K562 (cell line): ENCODE measurements around the gene MAPK4. TPM values are rescaled to one million over a fixed set of nuclear protein-coding genes. Genes with fewer than 3 reads are reported as not detected.
A peak's percentile ranks its signal among the peaks of the same experiment; 100 is the strongest.

Experiments used
- ATAC-seq: fragments of 200-7000 bp; cut with Tn5 transposase; 3 replicates; pipeline ENCODE4 v1.9.1; 2020; ENCODE audit warnings: moderate library complexity
- BruUV-seq: library from RNA; stranded (reverse); fragments of 400-500 nt; replicated peaks from 2 replicates; lab custom pipeline; 2021; lab: Mats Ljungman, UMichigan
- CTCF ChIA-PET: fragments of 300-600 bp; formaldehyde crosslinking; extraction: SDS; loops from one replicate; lab custom pipeline; 2021; ENCODE audit warnings: low intra/inter-chr PET ratio; lab: Yijun Ruan, JAX
- POLR2A ChIA-PET: fragments of 300-600, 350-650 bp; sonication (Branson Sonifier 250); formaldehyde crosslinking; extraction: SDS; loops from one replicate; lab custom pipeline; 2021; ENCODE audit warnings: antibody characterized with exemption, inconsistent platforms; lab: Yijun Ruan, JAX
- DNase-seq, 4 experiments: peaks; one replicate each; pipeline versions ENCODE4 v3.0.0 to v3.0.0-alpha.2; 2011 to 2018; ENCODE audit warnings: low spot score in 3 of 4, mixed read lengths in 3 of 4; ENCODE audit errors: extremely low read depth in 1 of 4
- FAIRE-seq: peaks from 2 replicates; lab custom pipeline; 2011; peaks lifted over from hg19 to GRCh38; lab: Jason Lieb, UNC
- H2AFZ ChIP-seq: 2 replicates; pipeline ENCODE4 v1.6.0; 2011; ENCODE audit warnings: low read depth, low read length, control low read depth, inconsistent platforms
- H3K27ac ChIP-seq: fragments of 200-600 bp; 3 replicates; pipeline ENCODE4 v1.8.0; 2011; ENCODE audit warnings: low read depth, mild to moderate bottlenecking, control low read depth, inconsistent platforms, low read length, moderate library complexity, mixed read lengths; ENCODE audit errors: extremely low read depth
- H3K27me3 ChIP-seq, 2 experiments: fragments of 300-600 bp in 1 of 2; 2 replicates in 1 of 2; 3 replicates in 1 of 2; pipeline versions ENCODE4 v1.6.0 to v1.8.0; 2011; ENCODE audit warnings: inconsistent platforms in 2 of 2, low read length in 2 of 2, mild to moderate bottlenecking in 1 of 2, mixed read lengths in 1 of 2, moderate library complexity in 1 of 2; ENCODE audit not compliant: control insufficient read depth in 2 of 2, insufficient read depth in 2 of 2
- H3K36me3 ChIP-seq: fragments of 300-600 bp; 3 replicates; pipeline ENCODE4 v1.8.0; 2011; ENCODE audit warnings: mild to moderate bottlenecking, low read length, inconsistent platforms; ENCODE audit not compliant: control insufficient read depth, insufficient read depth
- H3K4me1 ChIP-seq, 2 experiments: fragments of 200-600 bp in 1 of 2; replicated peaks in 1 of 2; 2 replicates in 1 of 2; 3 replicates in 1 of 2; pipeline versions ENCODE4 v1.5.1 to v1.8.0; 2011; ENCODE audit warnings: inconsistent platforms in 2 of 2, low read length in 2 of 2, mild to moderate bottlenecking in 1 of 2, mixed read lengths in 1 of 2, moderate library complexity in 1 of 2; ENCODE audit not compliant: control insufficient read depth in 2 of 2, insufficient read depth in 2 of 2
- H3K4me2 ChIP-seq: 2 replicates; pipeline ENCODE4 v1.6.1; 2011; ENCODE audit warnings: low read length, control low read depth, inconsistent platforms, mixed read lengths; ENCODE audit not compliant: insufficient read depth
- H3K4me3 ChIP-seq: fragments of 200-600 bp; sonication (generic), shearing (Covaris generic); 2 replicates; pipeline ENCODE4 v1.5.1; 2016; ENCODE audit warnings: control low read depth, inconsistent platforms
- H3K79me2 ChIP-seq: fragments of 200-600 bp; 3 replicates; pipeline ENCODE4 v1.8.0; 2011; ENCODE audit warnings: low read length, inconsistent platforms; ENCODE audit not compliant: control insufficient read depth, insufficient read depth
- H3K9ac ChIP-seq, 2 experiments: 2 replicates each; pipeline versions ENCODE4 v1.6.0 to v1.6.1; 2011; ENCODE audit warnings: low read depth in 2 of 2, low read length in 2 of 2, control low read depth in 1 of 2, inconsistent platforms in 1 of 2, mild to moderate bottlenecking in 1 of 2, mixed read lengths in 1 of 2; ENCODE audit not compliant: insufficient read depth in 1 of 2
- H3K9me1 ChIP-seq: one replicate; pipeline ENCODE4 v1.6.0; 2011; ENCODE audit warnings: inconsistent platforms, mild to moderate bottlenecking, low read length, moderate library complexity; ENCODE audit not compliant: control insufficient read depth, insufficient read depth
- H3K9me3 ChIP-seq: replicated peaks from 2 replicates; pipeline ENCODE4 v1.5.1; 2011; ENCODE audit warnings: low read depth, low read length, inconsistent platforms; ENCODE audit not compliant: control insufficient read depth, insufficient read depth
- H4K20me1 ChIP-seq: replicated peaks from 2 replicates; pipeline ENCODE4 v1.6.1; 2011; ENCODE audit warnings: low read length, inconsistent platforms, mixed read lengths; ENCODE audit not compliant: control insufficient read depth, insufficient read depth
- C11orf30 ChIP-seq: fragments of 450-650 bp; IDR thresholded peaks from 2 replicates; pipeline ENCODE4 v1.6.1; 2016; ENCODE audit warnings: low read depth, mild to moderate bottlenecking
- CREB3L1 ChIP-seq: fragments of 450-650 bp; IDR thresholded peaks from 2 replicates; pipeline ENCODE4 v1.6.1; 2014; ENCODE audit warnings: low read depth, mild to moderate bottlenecking, moderate library complexity, borderline replicate concordance
- CTCF ChIP-seq, 3 experiments: IDR thresholded peaks in 2 of 3; conservative IDR thresholded peaks in 1 of 3; 2 replicates each; pipeline ENCODE4 v1.5.1; 2011 to 2012; ENCODE audit warnings: low read length in 3 of 3, mild to moderate bottlenecking in 3 of 3, control low read depth in 2 of 3, improper control_type of control experiment in 1 of 3, inconsistent platforms in 1 of 3, low read depth in 1 of 3, mixed read lengths in 1 of 3, moderate library complexity in 1 of 3; ENCODE audit not compliant: insufficient read depth in 2 of 3
- DLX4 ChIP-seq: fragments of 250-450 bp; sonication (Bioruptor Pico); IDR thresholded peaks from 2 replicates; pipeline ENCODE4 v1.6.1; 2021; ENCODE audit warnings: mild to moderate bottlenecking
- MITF ChIP-seq: IDR thresholded peaks from 2 replicates; pipeline ENCODE4 v1.6.1; 2014; ENCODE audit warnings: antibody characterized with exemption
- PHTF2 ChIP-seq: fragments of 250-450 bp; sonication (Bioruptor Pico); IDR thresholded peaks from 2 replicates; pipeline ENCODE4 v1.5.0; 2021; ENCODE audit warnings: mild to moderate bottlenecking
- SFPQ ChIP-seq: fragments of 200-400 bp; formaldehyde crosslinking; IDR thresholded peaks from 2 replicates; pipeline ENCODE4 v1.6.1; 2017; ENCODE audit warnings: mild to moderate bottlenecking, low read depth, low read length, moderate library complexity
- ZKSCAN1 ChIP-seq: fragments of 150-350 bp; IDR thresholded peaks from 2 replicates; pipeline ENCODE4 v1.6.1; 2016; ENCODE audit warnings: low read depth, low read length
- ZNF134 ChIP-seq: fragments of 250-450 bp; sonication (Bioruptor Pico); conservative IDR thresholded peaks from 2 replicates; pipeline ENCODE4 v1.4.0; 2020
- ZNF212 ChIP-seq: fragments of 450-650 bp; formaldehyde crosslinking; IDR thresholded peaks from 2 replicates; pipeline ENCODE4 v1.4.0; 2020; ENCODE audit warnings: mild to moderate bottlenecking
- ZNF316 ChIP-seq: fragments of 450-650 bp; IDR thresholded peaks from 2 replicates; pipeline ENCODE4 v1.6.1; 2016
- ZNF655 ChIP-seq: fragments of 250-450 bp; sonication (Bioruptor Pico); IDR thresholded peaks from 2 replicates; pipeline ENCODE4 v1.5.0; 2021
- ZNF717 ChIP-seq: fragments of 250-450 bp; sonication (Bioruptor Pico); IDR thresholded peaks from 2 replicates; pipeline ENCODE4 v1.5.0; 2021
- ZNF780A ChIP-seq: fragments of 250-450 bp; sonication (Bioruptor Pico); IDR thresholded peaks from 2 replicates; pipeline ENCODE4 v1.5.0; 2021; ENCODE audit warnings: mild to moderate bottlenecking
- WGBS: fragments of 100-300 bp; shearing (Covaris generic); methylation state at CpG from one replicate; pipeline ENCODE4 v1.1.6; 2016; ENCODE audit warnings: low coverage, mixed read lengths; ENCODE audit not compliant: insufficient coverage; ENCODE audit errors: missing lambda C conversion rate; 5-methylcytosine and 5-hydroxymethylcytosine counted together
- in situ Hi-C: fragments of 300-500 bp; cut with MboI; formaldehyde crosslinking; loops from 4 replicates; pipeline ENCODE4 v1.15.0; 2018; ENCODE audit warnings: inconsistent platforms, mixed read lengths
- intact Hi-C: fragments of 100-400 bp; cut with micrococcal nuclease; formaldehyde crosslinking; loops from 2 replicates; pipeline ENCODE4 v1.14.2; 2022
- polyA plus RNA-seq, 8 experiments: library from polyadenylated mRNA; depleted of rRNA in 4 of 8; stranded (reverse) in 5 of 8; unstranded in 3 of 8; fragments of >200 nt; fragmentation: Nextera tagmentation in 2 of 8; fragmentation: Illumina TruSeq in 1 of 8; extraction: Ambion mirVana in 2 of 8; extraction: Trizol in 1 of 8; gene quantifications; 2 replicates each; pipeline versions ENCODE4 v1.2.1 to v1.2.3, GENCODE V29; 2011 to 2014; ENCODE audit warnings: inconsistent platforms in 1 of 8, missing spikeins in 1 of 8
- total RNA-seq, 7 experiments: library from RNA; depleted of rRNA in 6 of 7; stranded (reverse); fragments of >200 nt in 6 of 7; fragmentation: Illumina TruSeq in 2 of 7; extraction: Trizol in 2 of 7; gene quantifications; 2 replicates each; pipeline versions ENCODE4 v1.2.1 to v1.2.3, GENCODE V29; 2011 to 2021; ENCODE audit warnings: low replicate concordance in 1 of 7

MAPK4 gene
- total and polyA plus RNA-seq, 9 of the 15 experiments (the other 6 are each of a cell fraction or from before 2014, with no cell fraction given) = not detected

- Histone ChIP-seq H3K79me2 (no peaks in the 10 kb centered on the region), H3K9ac (no peak overlapping the region), H3K4me1 (no peaks in the 10 kb centered on the region), H3K4me3 (no peak overlapping the region), H3K9me3 (no peaks in the 10 kb centered on the region), H2AFZ (no peak overlapping the region), H3K27ac (no peak overlapping the region), H3K27me3 (peaks cover 0 to 10% of the 10 kb centered on the region in 2 experiments; a peak in 2 of 5 replicates), H3K9me1 (no peaks in the 10 kb centered on the region), H3K4me2 (no peak overlapping the region), H3K36me3 (no peaks in the 10 kb centered on the region), H4K20me1 (no peaks in the 10 kb centered on the region)
- ChIA-PET CTCF (no interaction called here), POLR2A (no interaction called here)
- in situ Hi-C loops = no loop called here
- intact Hi-C loops = no loop called here
- FAIRE-seq (no peak), DNase-seq (no peak), ATAC-seq (no peak)
- 2% methylated on average over 10 of the region's 10 CpGs for WGBS
- no TSS peak for BruUV-seq
- TF ChIP-seq ZNF134 (CRISPR knock-in tag) (no peak), DLX4 (CRISPR knock-in tag) (no peak), ZNF655 (CRISPR knock-in tag) (no peak), ZNF316 (peak; percentile 52; the same call in 1 of the 2 replicates), C11orf30 (peak; percentile 26; the same call in 1 of the 2 replicates), ZKSCAN1 (no peak), CTCF (IDR thresholded peaks at IDR 0.05 in 2 of 3, conservative IDR thresholded peaks at IDR 0.05 in 1 of 3; ENCODE audit: insufficient read depth in 2 of 3, low read depth in 1 of 3, low read length in 3 of 3) (no peak), CREB3L1 (no peak), ZNF780A (CRISPR knock-in tag) (no peak), SFPQ (no peak), PHTF2 (CRISPR knock-in tag) (no peak), ZNF717 (CRISPR knock-in tag) (no peak), MITF (no peak), ZNF212 (CRISPR knock-in tag) (no peak)
Measured at GRCh38 chr18:50695431-50696176, 135.7 kb downstream of the MAPK4 start.
